KOPT-K1 (cell line): ENCODE measurements around the gene PXYLP1.
"Not testable (repeated sequence)": the region's sequence is repeated elsewhere in the genome, so short reads cannot be mapped to it uniquely, and the experiment has no call there.

ENCODE experiments used
- H3K27ac ChIP-seq: fragments of 200-600 bp; sonication (generic); 2 replicates; pipeline ENCODE4 v1.5.1; 2016; ENCODE audit warnings: antibody characterized with exemption, mild to moderate bottlenecking, low read depth, low read length; ENCODE audit not compliant: poor library complexity, severe bottlenecking
- H3K36me3 ChIP-seq: fragments of 200-600 bp; sonication (generic); 2 replicates; pipeline ENCODE4 v1.5.1; 2017; ENCODE audit warnings: antibody characterized with exemption, mild to moderate bottlenecking, low read length, moderate library complexity; ENCODE audit not compliant: insufficient read depth
- H3K9me3 ChIP-seq: fragments of 200-600 bp; sonication (generic); 2 replicates; pipeline ENCODE4 v1.5.1; 2017; ENCODE audit warnings: antibody characterized with exemption, low read length, mild to moderate bottlenecking; ENCODE audit not compliant: insufficient read depth, poor library complexity, severe bottlenecking

Gene PXYLP1

GRCh38 chr3:141231101-141231951 is at the start of gene PXYLP1:
Gene PXYLP1 (plus strand): TSS chr3:141231825. CDS start chr3:141260176, 28,351 bp downstream.
- peaks cover 20% of the 10 kb centered on the region for H3K36me3 ChIP-seq
- H3K9me3 ChIP-seq, result no peaks in the 10 kb centered on the region
- peak within 1 kb of the TSS; percentile 99 for H3K27ac ChIP-seq

- H3K9me3 ChIP-seq, result peaks cover 5% of the 10 kb centered on the region
These were observed 48.0 kb upstream of the PXYLP1 start for GRCh38 chr3:141183606-141184005.

GRCh38 chr3:141184430-141184829 is 47.2 kb upstream of the PXYLP1 start:
- Histone ChIP-seq H3K36me3 (no peaks in the 10 kb centered on the region), H3K9me3 (peaks cover 5% of the 10 kb centered on the region), H3K27ac (no peak overlapping the region)

More at GRCh38 chr3:141183606-141184005, 48.0 kb upstream of the PXYLP1 start:
- H3K27ac ChIP-seq, result no peak overlapping the region
- no peaks in the 10 kb centered on the region for H3K36me3 ChIP-seq

GRCh38 chr3:141191097-141191749 is 40.4 kb upstream of the PXYLP1 start:
- Histone ChIP-seq H3K36me3 (no peaks in the 10 kb centered on the region), H3K27ac (no peak overlapping the region)

GRCh38 chr3:141192345-141192744 is 39.3 kb upstream of the PXYLP1 start:
- Histone ChIP-seq H3K36me3 (no peaks in the 10 kb centered on the region), H3K9me3 (peaks cover 5% of the 10 kb centered on the region), H3K27ac (peak overlapping the region; percentile 12)

More at GRCh38 chr3:141191097-141191749, 40.4 kb upstream of the PXYLP1 start:
- H3K9me3 ChIP-seq, result no peaks in the 10 kb centered on the region

GRCh38 chr3:141193066-141193830 is 38.4 kb upstream of the PXYLP1 start:
- no peak overlapping the region for H3K27ac ChIP-seq

GRCh38 chr3:141201122-141201521 is 30.5 kb upstream of the PXYLP1 start:
- H3K36me3 ChIP-seq, result no peaks in the 10 kb centered on the region
- no peak overlapping the region for H3K27ac ChIP-seq

More at GRCh38 chr3:141193066-141193830, 38.4 kb upstream of the PXYLP1 start:
- no peaks in the 10 kb centered on the region for H3K36me3 ChIP-seq
- H3K9me3 ChIP-seq, result peaks cover 6% of the 10 kb centered on the region

GRCh38 chr3:141202682-141203081 is 28.9 kb upstream of the PXYLP1 start:
- Histone ChIP-seq H3K9me3 (no peaks in the 10 kb centered on the region), H3K27ac (no peak overlapping the region), H3K36me3 (no peaks in the 10 kb centered on the region)

More at GRCh38 chr3:141201122-141201521, 30.5 kb upstream of the PXYLP1 start:
- H3K9me3 ChIP-seq, result peaks cover 6% of the 10 kb centered on the region

- no peaks in the 10 kb centered on the region for H3K36me3 ChIP-seq
- no peak overlapping the region for H3K27ac ChIP-seq
- H3K9me3 ChIP-seq, result no peaks in the 10 kb centered on the region
These were observed 27.8 kb upstream of the PXYLP1 start for GRCh38 chr3:141203866-141204265.

- Histone ChIP-seq H3K9me3 (no peaks in the 10 kb centered on the region), H3K36me3 (no peaks in the 10 kb centered on the region), H3K27ac (no peak overlapping the region)
These were observed 27.3 kb upstream of the PXYLP1 start for GRCh38 chr3:141204343-141204742.

- H3K9me3 ChIP-seq, H3K36me3 ChIP-seq, H3K27ac ChIP-seq: not testable (repeated sequence)
These were observed 20.3 kb upstream of the PXYLP1 start for GRCh38 chr3:141211306-141211705.

- Histone ChIP-seq H3K9me3 (peaks cover 8% of the 10 kb centered on the region), H3K27ac (no peak overlapping the region), H3K36me3 (no peaks in the 10 kb centered on the region)
These were observed 19.5 kb upstream of the PXYLP1 start for GRCh38 chr3:141212101-141212500.

- H3K9me3 ChIP-seq, result peaks cover 8% of the 10 kb centered on the region
- H3K36me3 ChIP-seq, result no peaks in the 10 kb centered on the region
- H3K27ac ChIP-seq, result no peak overlapping the region
These were observed 19.1 kb upstream of the PXYLP1 start for GRCh38 chr3:141212555-141212954.

- no peaks in the 10 kb centered on the region for H3K36me3 ChIP-seq
- no peak overlapping the region for H3K27ac ChIP-seq
- H3K9me3 ChIP-seq, result peaks cover 8% of the 10 kb centered on the region
These were observed 14.7 kb upstream of the PXYLP1 start for GRCh38 chr3:141216975-141217374.

- no peaks in the 10 kb centered on the region for H3K36me3 ChIP-seq
- peaks cover 5% of the 10 kb centered on the region for H3K9me3 ChIP-seq
- H3K27ac ChIP-seq, result no peak overlapping the region
These were observed 14.2 kb upstream of the PXYLP1 start for GRCh38 chr3:141217389-141217788.
